ENCODE results near the gene CASKIN2.

Gene CASKIN2

DNA sequence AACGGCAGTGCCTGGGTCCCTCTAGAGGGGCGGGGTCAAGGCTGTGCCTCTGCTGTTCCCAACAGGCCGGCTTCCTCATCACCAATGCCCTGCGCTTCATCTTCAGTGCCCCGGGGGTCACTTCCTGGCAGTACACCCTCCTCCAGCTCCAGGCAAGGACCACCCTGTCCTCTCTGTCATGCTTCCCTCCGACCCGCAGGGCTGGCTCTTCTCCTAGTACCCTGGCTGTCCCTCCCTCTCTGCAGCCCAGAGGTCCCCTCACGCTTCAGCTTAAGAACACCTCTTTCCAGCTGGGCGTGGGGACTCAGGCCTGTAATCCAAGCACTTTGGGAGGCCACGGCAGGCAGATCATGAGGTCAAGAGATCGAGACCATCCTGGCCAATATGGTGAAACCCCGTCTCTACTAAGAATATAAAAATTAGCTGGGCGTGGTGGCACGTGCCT is 25.8 kb downstream of the CASKIN2 start:
- H3K27ac ChIP-seq (ENCODE audit: low read depth in 2 of 2, low read length in 2 of 2), result peak overlapping the region in 1 of 2 donors; percentile 85
- peak overlapping the region in 1 of 2 donors; percentile 64 for H3K9ac ChIP-seq (ENCODE audit: low read depth in 1 of 2, low read length in 2 of 2)
- H3K36me3 ChIP-seq (ENCODE audit: control insufficient read depth in 2 of 2, insufficient read depth in 2 of 2, low read length in 2 of 2), result peaks cover 32 to 37% of the 10 kb centered on the region in 2 donors
- no peaks in the 10 kb centered on the region for H3K27me3 ChIP-seq (ENCODE audit: control insufficient read depth in 2 of 2, insufficient read depth in 2 of 2, low read length in 2 of 2)
- H3K4me1 ChIP-seq (ENCODE audit: control insufficient read depth in 2 of 2, insufficient read depth in 2 of 2, low read length in 2 of 2), result peaks cover 16 to 20% of the 10 kb centered on the region in 2 donors
- H3K4me3 ChIP-seq (ENCODE audit: low read length in 2 of 2), result no peak overlapping the region
- H3K9me3 ChIP-seq (ENCODE audit: control insufficient read depth in 2 of 2, low read length in 2 of 2), result no peaks in the 10 kb centered on the region

DNA sequence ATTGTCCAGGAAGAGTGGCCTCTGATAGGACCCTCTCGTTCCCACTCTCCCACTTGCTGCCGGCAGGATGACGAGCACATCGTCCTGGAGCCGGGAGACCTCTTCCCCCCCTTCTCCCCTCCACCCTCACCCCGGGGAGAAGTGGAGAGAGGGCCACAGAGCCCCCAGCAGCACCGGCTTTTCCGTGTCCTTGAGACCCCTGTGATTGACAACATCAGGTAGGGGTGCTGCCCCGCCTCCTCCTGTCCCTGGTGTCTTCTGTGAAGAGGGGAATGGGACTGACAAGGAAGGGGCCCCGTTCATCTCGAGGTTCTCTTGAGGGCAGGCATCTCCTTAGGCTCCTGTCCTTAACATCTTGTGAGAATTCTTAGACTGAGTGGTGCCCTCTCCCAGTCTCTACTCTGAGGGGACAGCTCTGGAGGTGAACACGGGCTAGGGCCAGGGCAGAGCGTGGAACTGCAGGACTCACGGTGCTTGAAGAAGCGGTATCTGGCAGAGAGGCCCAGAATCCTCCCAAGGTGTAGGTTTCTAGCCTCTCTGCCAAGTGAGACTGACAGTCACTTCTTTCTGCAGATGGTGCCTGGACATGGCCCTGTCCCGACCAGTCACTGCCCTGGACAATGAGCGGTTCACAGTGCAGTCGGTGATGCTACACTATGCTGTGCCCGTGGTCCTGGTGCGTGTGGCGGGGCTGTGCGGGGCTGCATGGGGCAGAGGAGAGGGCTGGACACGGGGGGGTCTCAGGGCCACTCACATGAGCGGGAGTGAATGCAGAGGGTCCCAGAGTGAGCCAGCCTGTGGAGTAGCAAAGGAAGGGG is 26.4 kb downstream of the CASKIN2 start:
- Histone ChIP-seq H3K9ac (ENCODE audit: low read depth in 1 of 2, low read length in 2 of 2) (no peak overlapping the region), H3K4me1 (ENCODE audit: control insufficient read depth in 2 of 2, insufficient read depth in 2 of 2, low read length in 2 of 2) (peaks cover 16 to 20% of the 10 kb centered on the region in 2 donors), H3K27me3 (ENCODE audit: control insufficient read depth in 2 of 2, insufficient read depth in 2 of 2, low read length in 2 of 2) (no peaks in the 10 kb centered on the region), H3K27ac (ENCODE audit: low read depth in 2 of 2, low read length in 2 of 2) (no peak overlapping the region), H3K9me3 (ENCODE audit: control insufficient read depth in 2 of 2, low read length in 2 of 2) (no peaks in the 10 kb centered on the region), H3K36me3 (ENCODE audit: control insufficient read depth in 2 of 2, insufficient read depth in 2 of 2, low read length in 2 of 2) (peaks cover 27 to 31% of the 10 kb centered on the region in 2 donors), H3K4me3 (ENCODE audit: low read length in 2 of 2) (no peak overlapping the region)

DNA sequence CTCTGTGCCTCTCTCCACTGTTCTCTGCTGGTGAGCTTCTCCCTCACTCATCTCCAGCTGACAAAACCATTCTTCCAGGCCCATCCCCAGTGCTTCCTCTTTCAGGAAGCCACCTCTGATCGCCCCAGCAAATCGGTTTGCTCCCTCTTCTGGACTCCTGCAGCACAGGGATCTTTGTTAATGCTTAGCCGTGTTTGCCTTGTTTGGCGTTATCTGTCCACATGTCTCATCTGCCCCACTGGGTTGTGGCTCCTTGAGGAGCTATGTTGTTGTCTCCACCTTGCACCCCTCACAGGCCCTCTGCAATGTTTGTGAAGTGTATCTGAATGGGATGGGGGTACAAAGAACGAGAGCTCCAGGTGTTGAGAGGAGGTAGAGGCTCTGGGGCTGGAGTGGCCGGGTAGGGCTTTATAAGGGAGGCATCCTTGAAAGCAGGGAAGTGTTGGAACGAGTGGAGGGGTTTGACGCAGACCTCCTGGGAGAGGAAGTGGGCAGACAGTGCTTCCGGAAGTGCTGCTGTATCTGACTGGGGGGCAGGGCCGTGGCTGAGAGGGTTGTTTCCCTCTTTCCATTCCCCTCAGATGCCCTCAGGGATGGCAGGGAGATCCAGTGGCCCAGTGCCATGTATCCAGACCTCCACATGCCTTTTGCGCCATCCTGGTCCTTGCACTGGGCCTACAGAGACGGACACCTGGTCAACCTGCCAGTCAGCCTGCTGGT is 27.8 kb downstream of the CASKIN2 start:
- Histone ChIP-seq H3K9ac (ENCODE audit: low read depth in 1 of 2, low read length in 2 of 2) (no peak overlapping the region), H3K27ac (ENCODE audit: low read depth in 2 of 2, low read length in 2 of 2) (peak overlapping the region; percentile 46 to 70), H3K36me3 (ENCODE audit: control insufficient read depth in 2 of 2, insufficient read depth in 2 of 2, low read length in 2 of 2) (peaks cover 15 to 21% of the 10 kb centered on the region in 2 donors), H3K9me3 (ENCODE audit: control insufficient read depth in 2 of 2, low read length in 2 of 2) (no peaks in the 10 kb centered on the region), H3K27me3 (ENCODE audit: control insufficient read depth in 2 of 2, insufficient read depth in 2 of 2, low read length in 2 of 2) (no peaks in the 10 kb centered on the region), H3K4me3 (ENCODE audit: low read length in 2 of 2) (peak overlapping the region; percentile 11 to 14), H3K4me1 (ENCODE audit: control insufficient read depth in 2 of 2, insufficient read depth in 2 of 2, low read length in 2 of 2) (peaks cover 16 to 20% of the 10 kb centered on the region in 2 donors)

DNA sequence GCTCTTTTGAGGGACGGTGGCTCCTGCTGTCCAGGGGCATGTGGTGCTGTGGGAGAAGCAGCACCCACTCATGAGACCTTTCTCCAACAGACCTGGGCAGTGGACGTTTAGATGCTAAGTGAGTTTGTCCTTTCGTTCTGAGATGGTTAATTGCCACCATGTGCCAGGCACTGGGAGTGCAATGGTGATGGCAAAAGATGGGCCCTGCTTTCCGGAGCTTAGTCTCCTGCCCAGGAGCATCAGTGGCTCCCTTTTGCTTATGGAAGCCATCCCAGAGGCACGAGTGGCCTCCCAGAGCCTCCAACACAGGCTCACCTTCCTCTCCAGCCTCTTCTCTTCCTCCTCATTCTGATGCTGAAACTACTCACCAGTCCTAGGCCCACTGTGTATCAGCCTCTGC is 28.4 kb downstream of the CASKIN2 start:
- Histone ChIP-seq H3K9ac (ENCODE audit: low read depth in 1 of 2, low read length in 2 of 2) (no peak overlapping the region), H3K36me3 (ENCODE audit: control insufficient read depth in 2 of 2, insufficient read depth in 2 of 2, low read length in 2 of 2) (peaks cover 12 to 16% of the 10 kb centered on the region in 2 donors), H3K4me1 (ENCODE audit: control insufficient read depth in 2 of 2, insufficient read depth in 2 of 2, low read length in 2 of 2) (peaks cover 16 to 20% of the 10 kb centered on the region in 2 donors), H3K27me3 (ENCODE audit: control insufficient read depth in 2 of 2, insufficient read depth in 2 of 2, low read length in 2 of 2) (no peaks in the 10 kb centered on the region), H3K4me3 (ENCODE audit: low read length in 2 of 2) (no peak overlapping the region), H3K9me3 (ENCODE audit: control insufficient read depth in 2 of 2, low read length in 2 of 2) (no peaks in the 10 kb centered on the region), H3K27ac (ENCODE audit: low read depth in 2 of 2, low read length in 2 of 2) (peak overlapping the region in 1 of 2 donors; percentile 70)

DNA sequence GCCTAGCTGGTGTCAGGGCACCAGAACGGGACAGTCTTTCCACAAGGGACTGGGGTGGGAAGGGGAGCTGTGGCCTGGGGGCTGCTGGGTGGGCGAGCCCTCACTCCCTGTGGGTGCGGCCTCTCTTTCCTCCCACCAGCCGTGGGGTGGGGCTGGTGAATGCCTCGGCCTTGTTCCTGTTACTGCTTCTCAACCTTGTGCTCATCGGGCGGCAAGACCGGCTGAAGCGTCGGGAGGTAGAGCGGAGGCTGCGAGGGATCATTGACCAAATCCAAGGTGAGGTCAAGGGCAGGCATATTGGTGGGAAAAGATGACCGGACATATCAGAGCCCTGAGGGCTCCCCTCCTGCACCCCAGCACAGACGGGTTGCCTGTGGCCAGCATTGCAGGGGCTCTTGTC is 29.2 kb downstream of the CASKIN2 start:
- peak overlapping the region in 1 of 2 donors; percentile 70 for H3K27ac ChIP-seq (ENCODE audit: low read depth in 2 of 2, low read length in 2 of 2)
- peaks cover 6 to 9% of the 10 kb centered on the region in 2 donors for H3K36me3 ChIP-seq (ENCODE audit: control insufficient read depth in 2 of 2, insufficient read depth in 2 of 2, low read length in 2 of 2)
- no peak overlapping the region for H3K9ac ChIP-seq (ENCODE audit: low read depth in 1 of 2, low read length in 2 of 2)

DNA sequence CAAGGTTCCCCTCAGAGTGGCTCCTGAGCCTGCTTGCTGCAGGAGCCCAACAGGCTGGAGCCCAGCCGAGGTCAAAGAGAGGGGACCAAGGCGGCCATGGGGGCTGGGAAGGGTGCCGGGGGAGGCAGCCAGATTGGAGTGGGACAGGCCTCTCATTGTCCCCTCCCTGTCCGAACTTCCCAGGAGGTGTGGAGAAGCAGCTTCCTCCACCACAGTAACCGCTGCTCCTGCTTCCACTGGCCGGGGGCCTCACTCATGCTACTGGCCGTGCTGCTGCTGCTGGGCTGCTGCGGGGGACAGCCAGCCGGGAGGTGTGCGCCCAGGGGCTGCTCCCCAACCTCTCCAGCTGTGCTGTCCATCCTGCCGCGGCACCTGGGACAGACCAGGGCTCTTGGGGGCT is 29.6 kb downstream of the CASKIN2 start:
- H3K36me3 ChIP-seq (ENCODE audit: control insufficient read depth in 2 of 2, insufficient read depth in 2 of 2, low read length in 2 of 2), result peaks cover 6 to 9% of the 10 kb centered on the region in 2 donors
- H3K27me3 ChIP-seq (ENCODE audit: control insufficient read depth in 2 of 2, insufficient read depth in 2 of 2, low read length in 2 of 2), result no peaks in the 10 kb centered on the region
- no peak overlapping the region for H3K9ac ChIP-seq (ENCODE audit: low read depth in 1 of 2, low read length in 2 of 2)
- no peaks in the 10 kb centered on the region for H3K9me3 ChIP-seq (ENCODE audit: control insufficient read depth in 2 of 2, low read length in 2 of 2)
- H3K4me1 ChIP-seq (ENCODE audit: control insufficient read depth in 2 of 2, insufficient read depth in 2 of 2, low read length in 2 of 2), result peaks cover 20 to 23% of the 10 kb centered on the region in 2 donors
- H3K4me3 ChIP-seq (ENCODE audit: low read length in 2 of 2), result no peak overlapping the region
- no peak overlapping the region for H3K27ac ChIP-seq (ENCODE audit: low read depth in 2 of 2, low read length in 2 of 2)

More for the DNA sequence above, 29.2 kb downstream of the CASKIN2 start:
- no peaks in the 10 kb centered on the region for H3K27me3 ChIP-seq (ENCODE audit: control insufficient read depth in 2 of 2, insufficient read depth in 2 of 2, low read length in 2 of 2)
- peaks cover 22 to 26% of the 10 kb centered on the region in 2 donors for H3K4me1 ChIP-seq (ENCODE audit: control insufficient read depth in 2 of 2, insufficient read depth in 2 of 2, low read length in 2 of 2)
- H3K9me3 ChIP-seq (ENCODE audit: control insufficient read depth in 2 of 2, low read length in 2 of 2), result no peaks in the 10 kb centered on the region
- H3K4me3 ChIP-seq (ENCODE audit: low read length in 2 of 2), result no peak overlapping the region

DNA sequence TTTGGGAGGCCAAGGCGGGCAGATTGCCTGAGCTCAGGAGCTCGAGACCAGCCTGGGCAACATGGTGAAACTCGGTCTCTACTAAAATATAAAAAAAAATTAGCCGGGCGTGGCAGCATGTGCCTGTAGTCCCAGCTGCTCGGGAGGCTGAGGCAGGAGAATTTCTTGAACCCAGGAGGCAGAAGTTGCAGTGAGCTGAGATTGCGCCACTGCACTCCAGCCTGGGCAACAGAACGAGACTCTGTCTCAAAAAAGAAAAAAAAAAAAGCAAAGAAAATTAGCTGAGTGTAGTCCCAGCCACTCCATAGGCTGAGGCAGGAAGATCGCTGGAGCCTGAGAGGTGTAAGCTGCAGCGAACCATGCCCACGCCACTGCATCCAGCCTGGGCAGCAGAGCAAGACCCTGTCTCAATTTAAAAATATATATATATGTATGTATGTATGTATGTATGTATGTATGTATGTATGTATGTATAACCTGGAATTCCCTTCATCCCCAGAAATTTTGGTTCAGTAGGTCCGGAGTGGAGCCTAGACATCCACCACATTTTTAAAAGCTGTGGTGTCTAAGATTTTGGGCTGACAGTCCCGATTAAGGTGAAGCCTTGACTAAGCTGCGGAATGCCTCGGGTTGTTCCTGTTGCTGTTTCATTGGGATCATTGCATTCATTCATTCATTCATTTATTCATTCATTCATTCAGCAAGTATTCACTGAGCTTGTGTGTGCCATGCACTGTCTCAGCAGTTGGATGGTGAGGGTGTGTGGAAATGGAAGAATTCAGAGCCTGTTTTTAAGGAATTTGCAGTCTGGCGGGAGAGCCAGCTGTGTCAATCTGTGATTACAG is 33.0 kb downstream of the CASKIN2 start:
- Histone ChIP-seq H3K36me3 (ENCODE audit: control insufficient read depth in 2 of 2, insufficient read depth in 2 of 2, low read length in 2 of 2) (peaks cover 10 to 16% of the 10 kb centered on the region in 2 donors), H3K4me1 (ENCODE audit: control insufficient read depth in 2 of 2, insufficient read depth in 2 of 2, low read length in 2 of 2) (peaks cover 6 to 15% of the 10 kb centered on the region in 2 donors), H3K27me3 (ENCODE audit: control insufficient read depth in 2 of 2, insufficient read depth in 2 of 2, low read length in 2 of 2) (no peaks in the 10 kb centered on the region), H3K9me3 (ENCODE audit: control insufficient read depth in 2 of 2, low read length in 2 of 2) (no peaks in the 10 kb centered on the region), H3K27ac (ENCODE audit: low read depth in 2 of 2, low read length in 2 of 2) (no peak overlapping the region), H3K9ac (ENCODE audit: low read depth in 1 of 2, low read length in 2 of 2) (peak overlapping the region in 1 of 2 donors; percentile 13), H3K4me3 (ENCODE audit: low read length in 2 of 2) (no peak overlapping the region)

DNA sequence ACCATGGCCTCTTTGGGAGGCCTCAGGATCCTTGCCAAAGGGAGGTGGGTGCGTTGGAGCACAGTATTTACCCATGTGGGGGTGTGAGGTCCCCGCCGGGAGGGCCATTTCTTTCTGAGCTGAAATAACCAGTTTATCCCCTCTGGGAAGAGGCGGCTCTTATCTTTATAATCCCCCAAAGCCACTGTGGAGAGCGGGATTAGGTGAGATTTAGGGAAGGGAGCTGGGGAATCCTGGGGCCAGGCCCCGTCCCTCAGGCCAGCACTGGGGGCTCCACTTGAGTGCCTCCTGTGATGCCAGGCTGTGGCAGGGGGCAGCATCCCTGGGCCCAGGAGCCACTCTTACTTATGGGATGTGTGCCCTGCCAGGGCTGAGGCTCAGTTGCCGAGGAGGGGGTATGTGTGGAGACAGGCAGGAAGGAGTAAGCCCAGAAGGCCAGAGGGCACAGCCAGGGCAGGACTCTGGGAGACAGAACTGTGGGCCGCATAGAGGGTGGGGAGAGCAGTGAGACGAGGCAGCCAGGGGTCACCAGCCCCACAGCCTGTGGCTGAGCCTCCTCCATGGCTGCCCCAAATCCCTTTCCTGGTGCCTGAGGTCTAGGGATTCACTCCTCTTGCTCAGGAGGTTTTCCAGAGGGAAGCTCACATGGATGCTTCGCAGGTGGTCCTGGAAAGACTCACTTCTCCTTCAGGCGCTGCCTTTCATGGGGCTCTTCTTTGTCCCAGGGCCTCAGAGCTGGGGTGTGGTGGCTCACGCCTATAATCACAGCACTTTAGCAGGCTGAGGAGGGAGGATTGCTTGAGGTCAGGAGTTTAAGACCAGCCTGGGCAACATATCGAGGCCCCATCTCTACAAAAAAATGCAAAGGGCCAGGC is 33.9 kb downstream of the CASKIN2 start:
- no peaks in the 10 kb centered on the region for H3K9me3 ChIP-seq (ENCODE audit: control insufficient read depth in 2 of 2, low read length in 2 of 2)
- no peak overlapping the region for H3K27ac ChIP-seq (ENCODE audit: low read depth in 2 of 2, low read length in 2 of 2)
- no peak overlapping the region for H3K4me3 ChIP-seq (ENCODE audit: low read length in 2 of 2)
- H3K4me1 ChIP-seq (ENCODE audit: control insufficient read depth in 2 of 2, insufficient read depth in 2 of 2, low read length in 2 of 2), result peaks cover 14 to 15% of the 10 kb centered on the region in 2 donors
- no peaks in the 10 kb centered on the region for H3K27me3 ChIP-seq (ENCODE audit: control insufficient read depth in 2 of 2, insufficient read depth in 2 of 2, low read length in 2 of 2)
- peak overlapping the region in 1 of 2 donors; percentile 13 for H3K9ac ChIP-seq (ENCODE audit: low read depth in 1 of 2, low read length in 2 of 2)
- peaks cover 10 to 16% of the 10 kb centered on the region in 2 donors for H3K36me3 ChIP-seq (ENCODE audit: control insufficient read depth in 2 of 2, insufficient read depth in 2 of 2, low read length in 2 of 2)

DNA sequence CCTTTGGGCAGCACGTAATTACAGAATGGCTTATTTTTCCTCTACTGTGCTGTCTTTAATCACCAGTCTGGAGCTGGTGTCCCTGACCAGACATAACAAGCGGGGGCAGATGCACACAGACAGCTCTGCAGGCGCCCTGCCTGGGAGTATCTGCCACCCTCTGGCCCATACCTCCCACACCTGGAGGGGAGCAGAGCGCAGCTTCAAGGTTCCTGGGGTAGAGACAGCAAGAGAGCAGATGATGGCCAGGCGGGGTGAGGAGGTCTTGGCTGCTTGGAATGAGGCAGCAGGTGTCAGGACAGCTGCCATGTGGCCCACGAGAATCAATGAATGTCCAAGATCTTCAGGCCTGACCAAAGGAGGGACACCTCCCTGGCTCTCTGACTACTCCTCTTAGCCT is 35.1 kb downstream of the CASKIN2 start:
- no peaks in the 10 kb centered on the region for H3K27me3 ChIP-seq (ENCODE audit: control insufficient read depth in 2 of 2, insufficient read depth in 2 of 2, low read length in 2 of 2)
- H3K9ac ChIP-seq (ENCODE audit: low read depth in 1 of 2, low read length in 2 of 2), result no peak overlapping the region
- H3K27ac ChIP-seq (ENCODE audit: low read depth in 2 of 2, low read length in 2 of 2), result no peak overlapping the region

More for the DNA sequence above, 35.1 kb downstream of the CASKIN2 start:
- Histone ChIP-seq H3K9me3 (ENCODE audit: control insufficient read depth in 2 of 2, low read length in 2 of 2) (no peaks in the 10 kb centered on the region), H3K4me1 (ENCODE audit: control insufficient read depth in 2 of 2, insufficient read depth in 2 of 2, low read length in 2 of 2) (peaks cover 17 to 24% of the 10 kb centered on the region in 2 donors), H3K36me3 (ENCODE audit: control insufficient read depth in 2 of 2, insufficient read depth in 2 of 2, low read length in 2 of 2) (peaks cover 7 to 10% of the 10 kb centered on the region in 2 donors), H3K4me3 (ENCODE audit: low read length in 2 of 2) (no peak overlapping the region)
